ENCODE data around the gene SLC22A12.

DNA sequence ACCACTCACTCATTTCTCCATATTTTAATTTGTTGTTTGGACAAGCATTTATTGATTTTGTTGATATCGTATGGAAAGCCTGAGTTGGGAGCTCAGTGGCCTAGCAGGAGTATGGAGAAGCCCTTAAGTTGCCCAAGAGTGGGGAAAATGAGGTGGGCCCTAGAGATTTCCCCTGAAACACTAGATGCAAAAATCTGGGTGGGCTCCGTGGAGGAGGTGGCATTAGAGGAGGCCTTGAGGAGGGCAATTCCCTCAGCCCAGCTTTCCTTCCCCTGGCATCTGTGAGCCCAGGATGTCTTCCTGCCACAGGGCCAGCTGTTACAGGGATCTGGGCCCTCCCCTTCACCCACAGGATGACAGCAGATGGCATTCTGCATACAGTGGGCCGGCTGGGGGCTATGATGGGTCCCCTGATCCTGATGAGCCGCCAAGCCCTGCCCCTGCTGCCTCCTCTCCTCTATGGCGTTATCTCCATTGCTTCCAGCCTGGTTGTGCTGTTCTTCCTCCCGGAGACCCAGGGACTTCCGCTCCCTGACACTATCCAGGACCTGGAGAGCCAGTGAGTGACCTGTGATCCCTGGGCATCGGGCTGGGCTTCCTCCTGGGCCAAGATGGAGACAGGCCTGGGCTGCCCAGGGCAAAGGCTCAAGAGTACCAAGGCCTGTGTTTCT is 21.6 kb upstream of the SLC22A12 start:
- TF ChIP-seq, protein P1, sequence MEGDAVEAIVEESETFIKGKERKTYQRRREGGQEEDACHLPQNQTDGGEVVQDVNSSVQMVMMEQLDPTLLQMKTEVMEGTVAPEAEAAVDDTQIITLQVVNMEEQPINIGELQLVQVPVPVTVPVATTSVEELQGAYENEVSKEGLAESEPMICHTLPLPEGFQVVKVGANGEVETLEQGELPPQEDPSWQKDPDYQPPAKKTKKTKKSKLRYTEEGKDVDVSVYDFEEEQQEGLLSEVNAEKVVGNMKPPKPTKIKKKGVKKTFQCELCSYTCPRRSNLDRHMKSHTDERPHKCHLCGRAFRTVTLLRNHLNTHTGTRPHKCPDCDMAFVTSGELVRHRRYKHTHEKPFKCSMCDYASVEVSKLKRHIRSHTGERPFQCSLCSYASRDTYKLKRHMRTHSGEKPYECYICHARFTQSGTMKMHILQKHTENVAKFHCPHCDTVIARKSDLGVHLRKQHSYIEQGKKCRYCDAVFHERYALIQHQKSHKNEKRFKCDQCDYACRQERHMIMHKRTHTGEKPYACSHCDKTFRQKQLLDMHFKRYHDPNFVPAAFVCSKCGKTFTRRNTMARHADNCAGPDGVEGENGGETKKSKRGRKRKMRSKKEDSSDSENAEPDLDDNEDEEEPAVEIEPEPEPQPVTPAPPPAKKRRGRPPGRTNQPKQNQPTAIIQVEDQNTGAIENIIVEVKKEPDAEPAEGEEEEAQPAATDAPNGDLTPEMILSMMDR (IDR thresholded peaks at IDR 0.05) = no peak
- TF ChIP-seq POLR2A (IDR thresholded peaks at IDR 0.05) = no peak

All from right lobe of liver (tissue), 4 donors.